ENCODE measurements around the gene RCAN2. TPM values are rescaled to one million over a fixed set of nuclear protein-coding genes. Genes with fewer than 3 reads are reported as not detected.

RCAN2 gene
- polyA plus RNA-seq, 3 donors = 1.9 to 8.4 (median 4.7) TPM

GRCh38 chr6:46323966-46324622, 167.2 kb downstream of the RCAN2 start:
- H3K27ac ChIP-seq (ENCODE audit: low read depth, low read length) = no peak overlapping the region
- WGBS, 3 donors = 91 to 92% (median 92%) methylated on average over 3 of the region's 3 CpGs

GRCh38 chr6:46323312-46323965, 167.8 kb downstream of the RCAN2 start:
- H3K27ac ChIP-seq (ENCODE audit: low read depth, low read length) = no peak overlapping the region
- 52 to 69% (median 54%) methylated on average over 4 of the region's 4 CpGs for WGBS, 3 donors

GRCh38 chr6:46320505-46320904, 170.7 kb downstream of the RCAN2 start:
- no peak overlapping the region for H3K27ac ChIP-seq (ENCODE audit: low read depth, low read length)
- WGBS, 3 donors = 63 to 86% (median 65%) methylated on average over 2 of the region's 2 CpGs

GRCh38 chr6:46315589-46315988, 175.7 kb downstream of the RCAN2 start:
- WGBS, 3 donors = 31 to 82% (median 48%) methylated on average over 1 of the region's 1 CpG
- no peak overlapping the region for H3K27ac ChIP-seq (ENCODE audit: low read depth, low read length)

GRCh38 chr6:46312654-46313053, 178.6 kb downstream of the RCAN2 start:
- no peak overlapping the region for H3K27ac ChIP-seq (ENCODE audit: low read depth, low read length)
- WGBS, 3 donors = 79 to 93% (median 86%) methylated on average over 3 of the region's 3 CpGs

- no peak overlapping the region for H3K27ac ChIP-seq (ENCODE audit: low read depth, low read length)
- WGBS, 3 donors = 66 to 70% (median 67%) methylated on average over 1 of the region's 1 CpG
Measured at GRCh38 chr6:46310196-46310595, 181.1 kb downstream of the RCAN2 start.

GRCh38 chr6:46306431-46306830, 184.8 kb downstream of the RCAN2 start:
- WGBS, 3 donors = 74 to 82% (median 75%) methylated on average over 2 of the region's 2 CpGs
- H3K27ac ChIP-seq (ENCODE audit: low read depth, low read length) = no peak overlapping the region

GRCh38 chr6:46305833-46306232, 185.4 kb downstream of the RCAN2 start:
- H3K27ac ChIP-seq (ENCODE audit: low read depth, low read length) = no peak overlapping the region
- WGBS, 3 donors = 94 to 98% (median 94%) methylated on average over 3 of the region's 3 CpGs

- WGBS, 3 donors = 61 to 79% (median 63%) methylated on average over 2 of the region's 2 CpGs
- H3K27ac ChIP-seq (ENCODE audit: low read depth, low read length) = no peak overlapping the region
Measured at GRCh38 chr6:46305236-46305635, 186.0 kb downstream of the RCAN2 start.

- no peak overlapping the region for H3K27ac ChIP-seq (ENCODE audit: low read depth, low read length)
- WGBS, 3 donors = 90 to 100% (median 100%) methylated on average over 1 of the region's 1 CpG
Measured at GRCh38 chr6:46302816-46303215, 188.4 kb downstream of the RCAN2 start.

- 93 to 95% (median 93%) methylated on average over 3 of the region's 3 CpGs for WGBS, 3 donors
- no peak overlapping the region for H3K27ac ChIP-seq (ENCODE audit: low read depth, low read length)
Measured at GRCh38 chr6:46302176-46302575, 189.1 kb downstream of the RCAN2 start.

- H3K27ac ChIP-seq (ENCODE audit: low read depth, low read length) = no peak overlapping the region
Measured at GRCh38 chr6:46299253-46299652, 192.0 kb downstream of the RCAN2 start.

GRCh38 chr6:46296586-46296985, 194.7 kb downstream of the RCAN2 start:
- no peak overlapping the region for H3K27ac ChIP-seq (ENCODE audit: low read depth, low read length)
- 0 to 57% (median 45%) methylated on average over 1 of the region's 1 CpG for whole genome bisulfite sequencing, 3 donors

GRCh38 chr6:46293641-46294316, 197.5 kb downstream of the RCAN2 start:
- H3K27ac ChIP-seq (ENCODE audit: low read depth, low read length) = no peak overlapping the region
- 90 to 96% (median 95%) methylated on average over 5 of the region's 5 CpGs for WGBS, 3 donors

GRCh38 chr6:46291880-46292279, 199.4 kb downstream of the RCAN2 start:
- 95 to 99% (median 98%) methylated on average over 2 of the region's 2 CpGs for WGBS, 3 donors
- H3K27ac ChIP-seq (ENCODE audit: low read depth, low read length) = no peak overlapping the region

- WGBS, 3 donors = 13 to 33% (median 24%) methylated on average over 2 of the region's 2 CpGs
Measured at GRCh38 chr6:46291275-46291633, 200.0 kb downstream of the RCAN2 start.

GRCh38 chr6:46290421-46291274, 200.6 kb downstream of the RCAN2 start:
- WGBS, 3 donors = 52 to 61% (median 52%) methylated on average over 4 of the region's 4 CpGs
- H3K27ac ChIP-seq (ENCODE audit: low read depth, low read length) = no peak overlapping the region

More at GRCh38 chr6:46291275-46291633, 200.0 kb downstream of the RCAN2 start:
- H3K27ac ChIP-seq (ENCODE audit: low read depth, low read length) = no peak overlapping the region

GRCh38 chr6:46289898-46290297, 201.4 kb downstream of the RCAN2 start:
- 67 to 90% (median 79%) methylated on average over 2 of the region's 2 CpGs for WGBS, 3 donors
- no peak overlapping the region for H3K27ac ChIP-seq (ENCODE audit: low read depth, low read length)

GRCh38 chr6:46288835-46289234, 202.4 kb downstream of the RCAN2 start:
- 46 to 77% (median 48%) methylated on average over 3 of the region's 3 CpGs for WGBS, 3 donors
- no peak overlapping the region for H3K27ac ChIP-seq (ENCODE audit: low read depth, low read length)
